Naive thymus-derived CD4-positive, alpha-beta T cell (primary cell): Measurements from ENCODE around the gene SMIM8. TPM values are rescaled to one million over a fixed set of nuclear protein-coding genes. Genes with fewer than 3 reads are reported as not detected.

ENCODE experiments used
- ATAC-seq: fragments of 150-1000 bp; cut with Tn5 transposase; 2 replicates; pipeline ENCODE4 v1.10.0; 2021; ENCODE audit warnings: mild to moderate bottlenecking, moderate library complexity
- CTCF ChIA-PET: fragments of 350-600 bp; sonication (Branson Sonifier 250); formaldehyde crosslinking; loops from one replicate; lab custom pipeline; 2021; ENCODE audit warnings: antibody characterized with exemption; lab: Charles Lee
- POLR2A ChIA-PET: fragments of 350-600 bp; sonication (Branson Sonifier 250); formaldehyde crosslinking; loops from one replicate; lab custom pipeline; 2021; ENCODE audit warnings: antibody characterized with exemption, inconsistent platforms; lab: Charles Lee
- DNase-seq, 9 donors: peaks; one replicate each; pipeline versions ENCODE4 v3.0.0 to v3.0.0-alpha.2; 2020 to 2022; ENCODE audit warnings: mixed read lengths in 1 of 9
- H3K27ac ChIP-seq: one replicate; pipeline ENCODE4 v1.7.0; 2013; ENCODE audit warnings: mild to moderate bottlenecking, low read depth, low read length, moderate library complexity
- H3K27me3 ChIP-seq, 2 donors: one replicate each; pipeline ENCODE4 v1.7.0; 2013; ENCODE audit warnings: low read length in 2 of 2, mild to moderate bottlenecking in 2 of 2, moderate library complexity in 2 of 2; ENCODE audit not compliant: control insufficient read depth in 2 of 2, insufficient read depth in 2 of 2
- H3K36me3 ChIP-seq, 3 experiments: 1 replicate in 2 of 3; 2 replicates in 1 of 3; pipeline ENCODE4 v1.7.0; 2013; ENCODE audit warnings: low read length in 3 of 3, mild to moderate bottlenecking in 3 of 3, moderate library complexity in 1 of 3; ENCODE audit not compliant: insufficient read depth in 3 of 3, control insufficient read depth in 2 of 3
- H3K4me1 ChIP-seq, 2 donors: one replicate each; pipeline ENCODE4 v1.7.0; 2013; ENCODE audit warnings: low read length in 2 of 2, mild to moderate bottlenecking in 2 of 2, moderate library complexity in 1 of 2; ENCODE audit not compliant: control insufficient read depth in 2 of 2, insufficient read depth in 2 of 2
- H3K4me3 ChIP-seq: 2 replicates; pipeline ENCODE4 v1.7.0; 2013; ENCODE audit warnings: mild to moderate bottlenecking, low read length
- H3K9me3 ChIP-seq, 3 experiments: 1 replicate in 2 of 3; 2 replicates in 1 of 3; pipeline ENCODE4 v1.7.0; 2013; ENCODE audit warnings: low read length in 3 of 3; ENCODE audit not compliant: control insufficient read depth in 2 of 3
- H3K27ac Mint-ChIP-seq, 9 donors: one replicate each; pipeline ENCODE4 v1.8.0; 2020 to 2022; ENCODE audit warnings: mixed read lengths in 9 of 9, mild to moderate bottlenecking in 8 of 9, moderate library complexity in 5 of 9, inconsistent platforms in 2 of 9
- H3K27me3 Mint-ChIP-seq, 5 donors: one replicate each; pipeline ENCODE4 v1.8.0; 2021 to 2022; ENCODE audit warnings: mixed read lengths in 5 of 5, mild to moderate bottlenecking in 1 of 5
- H3K36me3 Mint-ChIP-seq, 5 donors: one replicate each; pipeline ENCODE4 v1.8.0; 2020 to 2022; ENCODE audit warnings: mixed read lengths in 5 of 5, mild to moderate bottlenecking in 3 of 5, inconsistent platforms in 1 of 5
- H3K4me1 Mint-ChIP-seq, 7 donors: one replicate each; pipeline ENCODE4 v1.8.0; 2020 to 2022; ENCODE audit warnings: mixed read lengths in 7 of 7, mild to moderate bottlenecking in 3 of 7, inconsistent platforms in 1 of 7
- H3K4me3 Mint-ChIP-seq, 10 donors: one replicate each; pipeline ENCODE4 v1.8.0; 2020 to 2022; ENCODE audit warnings: mild to moderate bottlenecking in 10 of 10, mixed read lengths in 10 of 10, moderate library complexity in 6 of 10, inconsistent platforms in 2 of 10
- H3K9me3 Mint-ChIP-seq, 11 donors: one replicate each; pipeline ENCODE4 v1.8.0; 2020 to 2022; ENCODE audit warnings: mixed read lengths in 11 of 11, mild to moderate bottlenecking in 4 of 11, inconsistent platforms in 1 of 11, moderate library complexity in 1 of 11
- intact Hi-C, 2 donors: fragments of 100-400 bp; cut with micrococcal nuclease; formaldehyde crosslinking; loops; one replicate each; pipeline ENCODE4 v1.15.1; 2023
- polyA plus RNA-seq, 2 donors: library from polyadenylated mRNA; unstranded; fragments of 300-500 nt; fragmentation: Illumina TruSeq; gene quantifications; one replicate each; pipeline ENCODE4 v1.2.3, GENCODE V29; 2021
- total RNA-seq, 6 experiments: library from RNA in 5 of 6; stranded (reverse) in 5 of 6; gene quantifications; 1 replicate in 5 of 6; 2 replicates in 1 of 6; pipeline ENCODE4 v1.2.3 and lab custom pipeline; 2021 to 2026

Gene SMIM8
- total and polyA plus RNA-seq, 7 experiments from 2014 or later: 7.3 to 18.1 (median 11.7) TPM

GRCh38 chr6:87391334-87391733, 68.9 kb downstream of the SMIM8 start:
- Mint-ChIP-seq H3K36me3 (no peaks in the 10 kb centered on the region), H3K4me3 (no peak overlapping the region), H3K4me1 (peaks cover 0 to 3% (median 0%) of the 10 kb centered on the region in 7 donors), H3K9me3 (no peaks in the 10 kb centered on the region), H3K27me3 (no peaks in the 10 kb centered on the region), H3K27ac (peak overlapping the region in 1 of 9 donors; percentile 55)
- POLR2A ChIA-PET: no interaction called here
- Histone ChIP-seq H3K27ac (no peak overlapping the region), H3K36me3 (no peaks in the 10 kb centered on the region), H3K4me1 (no peaks in the 10 kb centered on the region), H3K27me3 (no peaks in the 10 kb centered on the region), H3K4me3 (no peak overlapping the region), H3K9me3 (no peaks in the 10 kb centered on the region)
- no peak for DNase-seq
- CTCF ChIA-PET: no interaction called here
- ATAC-seq: no peak
- intact Hi-C loops: loop anchor here (5.0 to 10.0 kb wide), 4 partner anchors 311 to 773 kb away; partner anchors contain the start of genes AKIRIN2 (in 1 of the 2) and CNR1 (in 1 of the 2)

Other genes starting within 250 kb of the SMIM8 start
- gene CGA, start 227.5 kb upstream of the SMIM8 start, total RNA-seq: not detected
- not detected for gene CGA, start 227.5 kb upstream of the SMIM8 start, polyA plus RNA-seq
- gene ZNF292, start 167.0 kb upstream of the SMIM8 start, total RNA-seq: 10 to 100 TPM; 62.4 to 87.5 (median 74.3) TPM
- gene ZNF292, start 167.0 kb upstream of the SMIM8 start, polyA plus RNA-seq: 10 to 100 TPM; 27.4 to 28.5 TPM
- gene GJB7, start 6.7 kb downstream of the SMIM8 start, total RNA-seq: not detected
- gene GJB7, start 6.7 kb downstream of the SMIM8 start, polyA plus RNA-seq: not detected
- 1 to 10 TPM; 1.3 to 6.9 (median 4.0) TPM for gene C6orf163, start 22.2 kb downstream of the SMIM8 start, total RNA-seq
- gene C6orf163, start 22.2 kb downstream of the SMIM8 start, polyA plus RNA-seq: under 1 TPM; 0.65 to 0.86 TPM
- not detected for gene CFAP206, start 85.4 kb downstream of the SMIM8 start, total RNA-seq
- not detected for gene CFAP206, start 85.4 kb downstream of the SMIM8 start, polyA plus RNA-seq
- gene SLC35A1, start 150.4 kb downstream of the SMIM8 start, total RNA-seq: 10 to 100 TPM; 10.4 to 23.4 (median 15.6) TPM
- gene SLC35A1, start 150.4 kb downstream of the SMIM8 start, polyA plus RNA-seq: 10 to 100 TPM; 29.2 to 32.6 TPM